ENCODE data around the gene KIF21A.

The KIF21A gene

GRCh38 chr12:39389399-39390150 is 53.3 kb downstream of the KIF21A start:
- no peak for DNase-seq (ENCODE audit: low read depth)

- no peak for DNase-seq (ENCODE audit: low read depth)
Observed at GRCh38 chr12:39386335-39386734, 56.6 kb downstream of the KIF21A start.

DNA sequence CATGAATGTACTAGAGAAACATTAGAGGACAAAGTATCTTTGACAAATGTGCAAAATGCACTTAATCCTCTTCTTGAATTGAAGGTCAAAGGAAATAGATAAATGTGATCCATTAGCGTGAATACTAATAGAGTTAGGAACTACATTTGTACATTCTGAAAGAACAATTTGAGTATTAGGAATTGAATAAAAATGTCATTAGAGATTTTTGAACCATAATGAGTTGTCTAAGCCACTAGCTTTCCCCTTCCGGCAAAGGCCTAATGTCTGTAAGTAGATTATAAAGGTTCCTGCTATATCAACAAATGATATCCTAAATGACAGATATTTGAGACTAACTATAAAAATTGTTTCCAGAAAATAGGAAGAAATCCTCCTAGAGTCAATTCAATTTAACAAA is 59.8 kb downstream of the KIF21A start:
- no peak for DNase-seq (ENCODE audit: low read depth)

DNA sequence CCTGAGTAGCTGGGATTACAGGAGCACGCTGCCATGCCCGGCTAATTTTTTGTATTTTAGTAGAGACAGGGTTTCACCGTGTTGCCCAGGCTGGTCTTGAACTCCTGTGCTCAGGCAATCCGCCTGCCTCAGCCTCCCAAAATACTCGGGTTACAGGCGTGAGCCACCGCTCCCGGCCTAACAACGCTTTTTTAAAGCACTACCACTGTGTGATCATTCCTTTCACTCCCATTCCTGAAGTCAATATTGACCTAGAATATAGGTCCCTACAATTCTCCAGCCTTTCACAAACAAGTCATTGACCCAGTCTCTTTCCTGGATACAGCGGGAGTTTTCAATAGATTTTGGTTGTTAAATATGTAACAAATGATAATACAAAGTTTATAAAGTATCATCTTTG is 62.8 kb downstream of the KIF21A start:
- DNase-seq (ENCODE audit: low read depth): no peak

- DNase-seq (ENCODE audit: low read depth): no peak
Observed at GRCh38 chr12:39378341-39378740, 64.6 kb downstream of the KIF21A start.

DNA sequence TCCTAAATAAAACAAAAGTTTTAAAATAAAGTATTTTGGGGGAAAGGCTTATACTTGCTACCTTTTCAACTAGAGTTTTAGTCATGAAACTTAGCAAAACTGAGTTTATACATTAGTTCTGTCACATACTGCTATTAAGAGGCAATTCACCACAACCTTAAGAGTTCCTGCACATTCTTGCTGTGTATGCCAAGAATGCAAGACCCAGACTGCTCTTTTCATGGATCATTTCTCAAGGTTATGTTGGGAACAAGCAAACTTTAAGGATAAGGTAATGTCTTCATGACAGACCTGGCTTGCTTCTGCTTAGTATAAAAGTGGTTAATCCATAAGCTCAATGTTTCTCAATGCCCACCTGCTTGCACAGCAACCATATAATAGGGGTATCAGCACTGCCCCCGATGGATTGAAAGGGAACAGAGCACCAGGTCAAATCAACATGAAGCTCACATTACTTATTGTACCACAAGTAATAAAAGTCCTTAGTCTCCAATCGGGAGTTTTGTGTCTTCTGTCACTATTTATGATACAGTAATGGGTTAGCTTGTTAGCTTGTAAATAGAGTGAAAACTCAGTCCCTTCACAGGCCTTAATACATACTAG is 67.6 kb downstream of the KIF21A start:
- no peak for DNase-seq (ENCODE audit: low read depth)

- no peak for DNase-seq (ENCODE audit: low read depth)
Observed at GRCh38 chr12:39372929-39373328, 70.0 kb downstream of the KIF21A start.

- no peak for DNase-seq (ENCODE audit: low read depth)
Observed at GRCh38 chr12:39372204-39372925, 70.6 kb downstream of the KIF21A start.

GRCh38 chr12:39369756-39370155 is 73.2 kb downstream of the KIF21A start:
- DNase-seq (ENCODE audit: low read depth): no peak

DNA sequence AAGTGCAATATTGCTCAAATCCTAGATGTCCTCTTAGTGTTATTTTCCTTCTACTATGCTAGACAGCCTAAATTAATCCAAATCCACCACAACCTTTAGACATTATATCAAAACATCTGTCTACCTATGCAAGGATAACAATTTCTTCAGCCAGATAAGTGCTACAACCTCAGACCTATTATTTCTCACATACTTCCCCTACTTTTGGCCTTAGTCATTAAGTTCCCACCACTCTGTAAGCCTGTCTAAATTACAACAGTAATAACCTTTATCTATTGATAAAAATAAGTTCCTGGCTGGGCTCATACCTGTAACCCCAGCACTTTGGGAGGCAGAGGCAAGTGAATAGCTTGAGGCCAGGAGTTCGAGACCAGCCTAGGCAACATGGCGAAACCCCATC is 74.0 kb downstream of the KIF21A start:
- DNase-seq (ENCODE audit: low read depth): no peak

GRCh38 chr12:39368096-39368495 is 74.8 kb downstream of the KIF21A start:
- DNase-seq (ENCODE audit: low read depth): no peak

DNA sequence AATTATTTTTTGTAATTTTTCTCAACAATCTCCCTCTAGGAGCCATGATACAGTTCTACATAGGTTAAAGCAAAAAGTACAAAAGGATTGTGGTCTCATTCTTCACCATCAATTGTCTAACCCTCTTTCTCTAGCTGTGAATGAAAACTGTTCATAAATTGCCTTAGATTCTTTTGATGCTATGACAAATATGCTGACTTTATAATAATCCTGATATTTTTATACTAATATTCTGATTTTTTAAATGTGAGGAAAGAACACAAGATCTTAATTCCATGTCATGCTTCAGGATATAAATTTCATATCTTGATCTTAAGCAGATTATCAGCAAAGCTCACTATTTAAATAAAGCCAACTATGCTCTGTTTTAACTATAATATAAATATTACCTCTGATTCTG is 75.4 kb downstream of the KIF21A start:
- no peak for DNase-seq (ENCODE audit: low read depth)

- DNase-seq (ENCODE audit: low read depth): no peak
Observed at GRCh38 chr12:39365364-39366001, 77.4 kb downstream of the KIF21A start.

DNA sequence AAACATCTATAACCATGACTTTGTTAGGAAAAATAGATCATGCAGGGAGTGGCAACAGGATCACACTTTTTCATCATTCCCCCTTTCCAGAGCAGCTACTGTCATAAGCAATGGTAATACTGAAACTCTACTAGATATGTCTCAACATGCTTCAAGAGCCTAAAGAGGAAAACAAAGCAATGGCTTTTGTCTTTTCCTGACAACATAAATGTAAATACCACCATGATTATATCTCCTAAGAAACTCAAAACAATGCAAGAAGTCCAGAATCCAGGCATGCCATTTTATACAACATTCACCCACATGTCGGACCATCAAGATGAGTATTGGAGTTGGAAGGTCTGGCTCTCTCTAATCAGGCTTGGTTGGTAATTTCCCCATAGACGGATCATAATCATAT is 78.7 kb downstream of the KIF21A start:
- no peak for DNase-seq (ENCODE audit: low read depth)

DNA sequence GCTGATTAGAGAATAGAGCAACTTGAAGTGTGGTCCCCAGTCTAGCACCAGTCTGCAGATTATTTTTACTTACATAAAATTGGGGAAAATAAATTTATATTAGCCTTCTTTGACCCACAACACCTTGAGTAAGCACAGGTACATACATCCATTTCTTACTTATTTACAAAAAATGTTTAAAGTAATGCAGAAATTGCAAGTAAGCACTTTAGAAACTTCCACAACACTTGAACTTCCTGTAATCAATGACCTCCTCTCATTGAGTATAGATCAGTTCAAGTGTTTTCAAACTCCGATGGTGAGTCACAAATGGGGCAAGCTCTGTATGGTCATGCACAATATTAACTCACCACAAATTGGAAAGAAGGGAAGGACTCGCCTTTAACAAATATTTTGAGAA is 83.3 kb downstream of the KIF21A start:
- no peak for DNase-seq (ENCODE audit: low read depth)

GRCh38 chr12:39357041-39357440 is 85.9 kb downstream of the KIF21A start:
- no peak for DNase-seq (ENCODE audit: low read depth)

DNA sequence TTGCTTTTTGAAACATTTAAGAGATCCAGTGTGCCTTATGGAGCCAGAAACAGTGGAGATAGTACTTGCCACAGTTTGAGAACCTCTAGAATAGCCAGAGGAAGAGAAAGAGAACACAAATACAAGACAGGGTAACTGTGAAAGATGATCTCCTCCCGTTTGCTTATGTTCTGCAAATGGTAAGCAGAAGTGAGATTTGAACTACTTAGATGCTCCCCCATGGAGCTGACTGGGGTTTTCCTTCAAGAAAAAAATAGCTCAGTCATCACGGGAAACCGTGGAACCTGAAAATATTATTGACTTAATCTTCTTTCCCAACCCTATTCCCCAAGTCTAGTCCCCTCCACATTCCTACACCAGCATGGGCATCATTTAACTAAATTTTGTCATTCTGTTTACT is 87.1 kb downstream of the KIF21A start:
- no peak for DNase-seq (ENCODE audit: low read depth)

- no peak for DNase-seq (ENCODE audit: low read depth)
Observed at GRCh38 chr12:39354955-39355354, 88.0 kb downstream of the KIF21A start.

GRCh38 chr12:39352471-39353017 is 90.4 kb downstream of the KIF21A start:
- DNase-seq (ENCODE audit: low read depth): no peak

DNA sequence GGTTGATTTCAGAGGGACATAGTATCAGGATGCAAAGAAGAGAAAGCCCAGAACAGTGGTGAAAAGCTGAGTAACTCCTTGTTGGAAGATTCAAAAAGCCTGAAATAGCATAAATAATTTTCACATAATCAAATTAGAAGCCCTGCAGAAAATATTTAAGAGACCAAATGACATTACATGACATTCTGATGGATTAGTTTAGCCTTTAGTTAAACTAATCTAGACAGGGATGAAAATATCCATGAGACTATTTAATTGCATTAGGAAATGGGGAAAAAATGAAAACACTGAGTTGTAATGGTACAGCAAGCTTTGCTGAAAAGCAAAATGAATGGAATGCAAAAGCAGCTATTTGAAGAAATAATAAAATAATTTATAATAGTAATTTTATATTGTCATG is 91.8 kb downstream of the KIF21A start:
- no peak for DNase-seq (ENCODE audit: low read depth)

DNA sequence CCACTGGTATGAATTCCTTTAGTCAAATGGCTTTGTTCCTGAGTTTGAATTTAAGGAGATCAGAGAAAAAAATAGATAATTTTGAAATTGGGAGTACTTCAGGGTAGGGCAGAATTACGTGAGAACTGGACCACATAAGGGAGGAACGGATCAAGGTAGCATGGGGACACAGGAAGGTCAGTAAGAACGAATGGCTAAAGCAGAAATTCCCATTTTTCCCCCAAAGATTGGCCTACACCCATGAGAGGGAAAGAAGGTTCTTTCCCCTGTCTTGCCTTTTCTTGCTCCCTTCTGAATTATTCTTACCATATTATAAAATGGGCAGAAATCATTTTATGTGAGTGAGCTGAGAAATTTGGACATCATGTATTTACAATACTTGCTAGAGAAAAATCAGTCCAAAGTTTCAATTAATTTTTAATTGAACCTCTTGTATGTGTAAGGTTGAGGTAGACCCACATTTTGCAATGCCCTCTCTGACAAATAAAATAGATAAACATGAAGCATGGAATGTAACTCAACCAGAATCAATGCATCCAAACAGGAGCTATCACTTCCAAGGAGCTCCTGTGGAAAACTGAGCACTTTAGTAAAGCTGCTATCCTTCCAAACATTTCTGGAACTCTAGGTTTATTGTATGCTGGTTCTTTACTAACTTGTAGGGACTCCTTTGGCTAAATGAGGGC is 93.8 kb downstream of the KIF21A start:
- DNase-seq (ENCODE audit: low read depth): no peak

- DNase-seq (ENCODE audit: low read depth): no peak
Observed at GRCh38 chr12:39348523-39348922, 94.4 kb downstream of the KIF21A start.
